HG03558 (cell line): ENCODE results near the gene POFUT1.
"Not testable (repeated sequence)": the region's sequence is repeated elsewhere in the genome, so short reads cannot be mapped to it uniquely, and the experiment has no call there.

Experiments used
- ATAC-seq: cut with Tn5 transposase; IDR thresholded peaks from one replicate; pipeline ENCODE4 v1.9.1; 2021; ENCODE audit warnings: moderate number of reproducible peaks; ENCODE audit not compliant: unreplicated experiment; ENCODE audit errors: extremely low read depth

The POFUT1 gene

DNA sequence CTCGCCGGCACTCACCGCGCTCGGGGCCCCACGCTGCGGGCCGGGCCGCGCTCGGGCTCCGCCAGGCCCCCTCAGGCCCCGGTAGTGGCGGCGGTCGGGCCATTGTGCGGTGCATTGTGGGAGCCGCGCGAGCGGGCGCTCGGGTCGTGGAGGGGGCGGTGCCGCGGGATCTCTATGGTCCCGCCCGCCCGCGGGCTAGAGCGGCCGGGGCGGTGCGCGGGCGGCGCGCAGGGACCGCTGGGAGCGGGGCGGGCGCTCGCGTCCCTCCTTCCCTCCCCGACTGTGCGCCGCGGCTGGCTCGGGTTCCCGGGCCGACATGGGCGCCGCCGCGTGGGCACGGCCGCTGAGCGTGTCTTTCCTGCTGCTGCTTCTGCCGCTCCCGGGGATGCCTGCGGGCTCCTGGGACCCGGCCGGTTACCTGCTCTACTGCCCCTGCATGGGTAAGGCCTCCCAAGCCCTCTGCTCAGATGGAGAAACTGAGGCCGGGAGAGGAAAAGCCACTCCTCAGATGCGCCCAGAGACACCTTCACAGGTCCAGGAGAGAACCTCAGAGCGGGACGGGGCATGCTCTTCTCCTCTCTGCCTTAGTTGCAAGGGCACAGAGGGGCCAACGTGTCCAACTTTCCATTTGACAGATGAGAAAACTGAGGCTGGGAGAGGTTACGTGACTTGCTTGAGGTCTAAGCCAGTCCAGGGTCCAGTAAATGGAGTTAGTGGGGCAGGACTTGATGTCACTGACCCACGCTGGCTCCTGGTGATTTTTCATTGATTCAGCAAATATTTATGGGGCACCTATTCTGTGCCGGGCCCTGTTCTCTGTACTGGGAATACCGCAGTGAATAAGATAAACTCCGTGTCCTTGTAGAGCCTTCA lies at the start of gene POFUT1, which contains the start of gene PLAGL2:
Gene POFUT1 (plus strand): TSS at position 255 of the 873 bp plus-strand sequence. CDS start 62 bp downstream, at position 317.
Gene PLAGL2 (minus strand): TSS at position 118 of the 873 bp plus-strand sequence. CDS start 5,565 bp downstream, outside the sequence.
- ATAC-seq = peak; percentile 58

DNA sequence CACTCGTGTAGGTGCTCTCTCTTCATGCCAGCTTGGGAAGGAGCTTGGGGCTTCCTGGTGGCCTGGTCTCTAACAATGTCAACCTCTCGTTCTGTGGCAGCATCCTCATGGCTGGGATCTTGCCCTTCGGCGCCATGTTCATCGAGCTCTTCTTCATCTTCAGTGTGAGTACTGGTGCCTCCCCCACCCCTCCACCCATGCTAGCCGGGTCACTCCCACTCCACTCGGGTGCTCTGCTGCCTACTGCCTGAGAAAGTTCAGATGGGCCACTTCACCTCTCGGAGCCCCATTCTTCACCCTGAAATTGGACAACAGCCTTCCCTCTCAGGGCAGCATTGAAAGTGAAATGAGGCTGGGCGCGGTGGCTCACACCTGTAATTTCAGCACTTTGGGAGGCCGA lies 49.3 kb upstream of the POFUT1 start:
- ATAC-seq = no peak

DNA sequence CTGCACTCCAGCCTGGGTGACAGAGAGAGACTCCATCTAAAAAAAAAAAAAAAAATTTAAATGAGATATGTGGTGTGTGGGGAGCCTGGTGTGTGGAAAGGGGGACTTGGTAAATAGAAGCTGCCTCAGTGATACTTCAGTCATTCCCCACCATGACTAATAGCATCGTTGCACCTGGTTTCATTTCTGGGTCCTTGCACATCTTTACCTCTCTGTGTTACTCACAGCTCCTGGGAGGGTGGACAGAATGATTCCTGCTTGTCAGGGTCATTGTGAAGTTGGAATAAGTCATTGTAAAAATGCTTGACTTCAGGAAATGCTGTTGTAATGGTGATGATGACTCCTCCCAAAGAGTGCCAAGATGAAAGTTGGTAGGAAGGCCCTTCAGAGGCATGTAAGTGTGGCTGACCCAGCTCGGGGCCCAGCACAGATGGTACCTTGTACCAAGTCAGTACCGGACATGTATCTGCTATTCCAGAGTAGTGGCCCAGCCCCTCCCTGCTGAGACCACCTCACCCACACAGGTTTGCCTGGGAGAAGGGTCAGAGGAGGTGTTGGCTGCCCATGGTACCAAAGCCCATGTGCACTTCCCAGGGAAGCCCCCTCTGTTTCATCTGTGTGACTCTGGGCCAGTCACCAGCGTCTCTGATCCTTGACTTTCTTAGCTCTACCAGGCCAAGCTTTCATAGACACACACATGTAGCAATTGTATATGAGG lies 48.6 kb upstream of the POFUT1 start:
- ATAC-seq = no peak

GRCh38 chr20:32159766-32160221 lies 47.9 kb upstream of the POFUT1 start:
- ATAC-seq = no peak

GRCh38 chr20:32160341-32160740 lies 47.3 kb upstream of the POFUT1 start:
- no peak for ATAC-seq

- ATAC-seq = no peak
Measured at GRCh38 chr20:32162351-32162750, 45.3 kb upstream of the POFUT1 start.

DNA sequence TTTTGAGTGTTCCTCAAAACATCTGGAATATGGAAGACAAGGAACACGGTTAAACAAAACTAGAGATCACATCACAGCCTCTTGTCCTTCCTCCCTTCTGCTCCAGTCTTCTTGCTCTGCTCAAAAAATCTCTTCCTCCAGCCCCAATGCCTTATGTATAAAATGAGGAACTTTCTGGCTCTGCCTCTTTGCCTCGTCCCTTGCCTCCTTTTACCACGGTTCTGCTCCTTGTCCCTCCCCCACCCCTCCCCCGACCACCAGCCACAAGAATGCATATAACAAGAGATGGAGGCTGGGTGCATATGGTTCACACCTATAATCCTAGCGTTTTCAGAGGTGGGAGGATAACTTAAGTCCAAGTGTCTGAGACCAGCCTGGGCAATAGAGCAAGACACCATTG lies 43.7 kb upstream of the POFUT1 start:
- ATAC-seq = no peak

DNA sequence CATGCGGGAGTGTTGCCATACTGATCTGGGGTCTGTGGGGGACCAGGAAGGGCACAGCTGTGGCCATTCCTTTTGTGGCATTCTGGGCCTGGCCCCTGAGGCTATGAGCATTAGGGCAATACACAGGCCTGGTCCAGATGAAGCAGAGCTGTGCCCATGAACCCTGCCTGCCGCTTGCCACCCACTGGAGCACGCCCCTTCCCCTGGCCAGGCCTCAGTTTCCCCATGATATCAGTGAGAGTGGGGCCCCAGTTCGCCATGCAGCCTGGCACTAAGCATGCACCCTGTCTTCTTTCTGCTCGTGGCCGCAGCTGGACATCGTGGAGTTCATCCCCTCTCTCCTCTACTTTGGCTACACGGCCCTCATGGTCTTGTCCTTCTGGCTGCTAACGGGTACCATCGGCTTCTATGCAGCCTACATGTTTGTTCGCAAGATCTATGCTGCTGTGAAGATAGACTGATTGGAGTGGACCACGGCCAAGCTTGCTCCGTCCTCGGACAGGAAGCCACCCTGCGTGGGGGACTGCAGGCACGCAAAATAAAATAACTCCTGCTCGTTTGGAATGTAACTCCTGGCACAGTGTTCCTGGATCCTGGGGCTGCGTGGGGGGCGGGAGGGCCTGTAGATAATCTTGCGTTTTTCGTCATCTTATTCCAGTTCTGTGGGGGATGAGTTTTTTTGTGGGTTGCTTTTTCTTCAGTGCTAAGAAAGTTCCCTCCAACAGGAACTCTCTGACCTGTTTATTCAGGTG lies 42.5 kb upstream of the POFUT1 start:
- ATAC-seq = no peak

DNA sequence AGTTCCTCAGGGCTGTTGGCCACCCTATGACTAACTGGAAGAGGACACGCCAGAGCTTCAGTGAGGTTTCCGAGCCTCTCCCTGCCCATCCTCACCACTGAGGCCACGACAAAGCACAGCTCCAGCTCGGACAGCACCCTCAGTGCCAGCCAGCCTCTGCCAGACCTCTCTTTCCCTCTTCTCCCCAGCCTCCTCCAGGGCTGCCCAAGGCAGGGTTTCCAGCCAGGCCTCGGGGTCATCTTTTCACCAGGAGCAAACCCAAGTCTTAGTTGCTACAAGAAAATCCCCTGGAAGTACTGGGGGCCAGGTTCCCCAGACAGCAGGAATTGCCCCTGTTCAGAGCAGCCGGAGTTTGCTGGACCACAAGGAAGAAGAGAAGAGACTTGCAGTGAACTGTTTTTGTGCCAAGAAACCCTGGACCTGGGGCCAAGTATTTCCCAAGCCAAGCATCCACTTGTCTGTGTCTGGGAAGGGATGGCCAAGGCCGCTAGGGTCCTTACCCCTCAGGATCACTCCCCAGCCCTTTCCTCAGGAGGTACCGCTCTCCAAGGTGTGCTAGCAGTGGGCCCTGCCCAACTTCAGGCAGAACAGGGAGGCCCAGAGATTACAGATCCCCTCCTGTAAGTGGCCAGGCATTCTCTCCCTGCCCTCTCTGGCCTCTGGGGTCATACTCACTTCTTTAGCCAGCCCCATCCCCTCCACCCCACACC lies 41.7 kb upstream of the POFUT1 start:
- ATAC-seq = no peak

DNA sequence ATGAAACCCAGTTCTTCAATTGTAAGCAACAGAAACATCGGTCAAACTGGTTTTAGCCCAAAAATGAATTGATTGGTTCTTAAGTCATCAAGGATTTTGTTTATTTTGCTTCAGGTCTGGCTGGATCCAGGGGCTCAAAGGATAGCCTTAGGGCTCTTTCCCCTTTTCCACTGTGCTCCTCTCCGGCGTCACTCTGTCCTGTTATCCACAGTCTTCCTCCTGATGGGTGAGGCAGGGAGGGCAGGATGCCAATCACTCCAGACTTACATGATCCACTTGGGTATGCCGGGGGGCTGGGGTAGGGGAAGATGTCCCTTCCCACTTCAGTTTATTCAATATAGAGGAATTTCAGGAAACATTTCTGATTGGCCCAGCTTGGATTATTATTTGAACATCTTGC lies 40.1 kb upstream of the POFUT1 start:
- no peak for ATAC-seq

GRCh38 chr20:32168184-32168910 lies 39.3 kb upstream of the POFUT1 start:
- no peak for ATAC-seq

DNA sequence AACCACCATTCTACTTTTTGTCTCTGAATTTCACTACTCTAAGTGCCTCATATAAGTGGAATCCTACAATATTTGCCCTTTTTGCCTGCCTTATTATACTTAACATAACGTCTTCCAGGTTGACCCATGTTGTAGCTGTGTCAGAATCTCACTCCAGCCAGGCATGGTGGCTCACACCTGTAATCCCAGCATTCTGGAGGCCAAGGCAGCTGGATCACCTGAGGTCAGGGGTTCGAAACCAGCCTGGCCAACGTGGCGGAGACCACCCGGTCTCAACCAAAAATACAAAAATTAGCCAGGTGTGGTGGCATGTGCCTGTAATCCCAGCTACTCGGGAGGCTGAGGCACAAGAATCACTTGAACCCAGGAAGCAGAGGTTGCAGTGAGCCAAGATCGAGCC lies 30.0 kb upstream of the POFUT1 start:
- ATAC-seq = not testable (repeated sequence)

GRCh38 chr20:32179515-32179914 lies 28.2 kb upstream of the POFUT1 start:
- no peak for ATAC-seq

GRCh38 chr20:32179934-32180333 lies 27.7 kb upstream of the POFUT1 start:
- no peak for ATAC-seq

- no peak for ATAC-seq
Measured at GRCh38 chr20:32181606-32182005, 26.1 kb upstream of the POFUT1 start.

- ATAC-seq = no peak
Measured at GRCh38 chr20:32183947-32184635, 23.6 kb upstream of the POFUT1 start.

- no peak for ATAC-seq
Measured at GRCh38 chr20:32184961-32185603, 22.6 kb upstream of the POFUT1 start.

- no peak for ATAC-seq
Measured at GRCh38 chr20:32186506-32186905, 21.2 kb upstream of the POFUT1 start.
